OCI-LY3 (cell line): ENCODE measurements around the gene PAPOLG.

ENCODE experiments used
- CTCF ChIP-seq: fragments of 200-600, 300-600 bp; sonication (generic); IDR thresholded peaks from 2 replicates; pipeline ENCODE4 v1.5.1; 2014; ENCODE audit warnings: antibody characterized with exemption, low read length, low read depth
- EZH2phosphoT487 ChIP-seq: fragments of 200-600 bp; shearing (Covaris generic); IDR thresholded peaks from 2 replicates; pipeline ENCODE4 v1.6.1; 2018; ENCODE audit warnings: antibody characterized with exemption, mixed run types, low read depth

GRCh38 chr2:60719331-60719730 lies 36.7 kb upstream of the PAPOLG start:
- TF ChIP-seq CTCF (no peak), EZH2phosphoT487 (no peak)
